HCT116 (cell line): Measurements from ENCODE around the gene HSPB8. TPM values are rescaled to one million over a fixed set of nuclear protein-coding genes. Genes with fewer than 3 reads are reported as not detected.

Experiments
- ATAC-seq: fragments of 200-7000 bp; cut with Tn5 transposase; 2 replicates; pipeline ENCODE4 v1.9.1; 2020; ENCODE audit warnings: mild to moderate bottlenecking, moderate library complexity
- BruUV-seq: library from RNA; stranded (reverse); fragments of 400-500 nt; replicated peaks from 2 replicates; lab custom pipeline; 2021; lab: Mats Ljungman, UMichigan
- CTCF ChIA-PET: fragments of 300-600 bp; sonication (Branson Sonifier 250); formaldehyde crosslinking; loops from one replicate; lab custom pipeline; 2021; ENCODE audit warnings: antibody characterized with exemption; lab: Charles Lee
- POLR2A ChIA-PET: fragments of 300-600, 350-600 bp; sonication (Branson Sonifier 250); formaldehyde crosslinking; loops from one replicate; lab custom pipeline; 2021; ENCODE audit warnings: antibody characterized with exemption; lab: Charles Lee
- RAD21 ChIA-PET, 2 experiments: fragments of 300-600 bp; sonication (Branson Sonifier 250); formaldehyde crosslinking; loops; one replicate each; lab custom pipeline; 2023; ENCODE audit warnings: low total read pairs in 2 of 2; ENCODE audit not compliant: uncharacterized antibody in 2 of 2, unreplicated experiment in 2 of 2, low non-redundant PET in 1 of 2; lab: Charles Lee
- DNase-seq: peaks from one replicate; pipeline ENCODE4 v3.0.0-alpha.2; 2010; ENCODE audit warnings: low read depth, low spot score
- H2AFZ ChIP-seq: fragments of 200-600 bp; shearing (Covaris generic), sonication (generic); 2 replicates; pipeline ENCODE4 v1.6.1; 2017; ENCODE audit warnings: low read depth, mixed run types, mixed read lengths, antibody characterized with exemption, low read length; ENCODE audit not compliant: poor library complexity, severe bottlenecking
- H3K27ac ChIP-seq: 2 replicates; pipeline ENCODE4 v1.5.1; 2012; ENCODE audit warnings: low read depth, low read length
- H3K27me3 ChIP-seq: fragments of 200-600 bp; sonication (generic); 2 replicates; pipeline ENCODE4 v1.6.1; 2016; ENCODE audit warnings: mixed run types, low read length, mixed read lengths; ENCODE audit not compliant: insufficient read depth
- H3K36me3 ChIP-seq, 2 experiments: fragments of 200-500 bp in 1 of 2; fragments of 200-600 bp in 1 of 2; sonication (Bioruptor generic) in 1 of 2; sonication (generic) in 1 of 2; 2 replicates each; pipeline versions ENCODE4 v1.5.1 to v1.6.1; 2014 to 2016; ENCODE audit warnings: low read length in 2 of 2, inconsistent platforms in 1 of 2, mixed read lengths in 1 of 2, mixed run types in 1 of 2; ENCODE audit not compliant: insufficient read depth in 2 of 2, control insufficient read depth in 1 of 2
- H3K4me1 ChIP-seq, 2 experiments: fragments of 200-600 bp in 1 of 2; sonication (generic) in 1 of 2; 2 replicates each; pipeline versions ENCODE4 v1.5.1 to v1.6.1; 2012 to 2017; ENCODE audit warnings: low read length in 2 of 2, inconsistent platforms in 1 of 2, mild to moderate bottlenecking in 1 of 2, mixed read lengths in 1 of 2, mixed run types in 1 of 2, moderate library complexity in 1 of 2; ENCODE audit not compliant: insufficient read depth in 2 of 2, control insufficient read depth in 1 of 2
- H3K4me2 ChIP-seq: fragments of 200-600 bp; sonication (generic); 2 replicates; pipeline ENCODE4 v1.6.1; 2017; ENCODE audit warnings: mixed run types, low read length, mixed read lengths
- H3K4me3 ChIP-seq, 2 experiments: fragments of 200-600 bp in 1 of 2; sonication (generic) in 1 of 2; replicated peaks in 1 of 2; 2 replicates each; pipeline ENCODE4 v1.5.1; 2011 to 2016; ENCODE audit warnings: low read length in 2 of 2, control low read depth in 1 of 2, low read depth in 1 of 2, mild to moderate bottlenecking in 1 of 2, mixed read lengths in 1 of 2, mixed run types in 1 of 2
- H3K79me2 ChIP-seq: fragments of 200-600 bp; sonication (generic); 2 replicates; pipeline ENCODE4 v1.6.1; 2017; ENCODE audit warnings: mild to moderate bottlenecking, mixed run types, low read length, moderate library complexity, mixed read lengths; ENCODE audit not compliant: insufficient read depth
- H3K9ac ChIP-seq: fragments of 200-600 bp; sonication (generic); 2 replicates; pipeline ENCODE4 v1.6.1; 2016; ENCODE audit warnings: low read length, mixed read lengths
- H3K9me2 ChIP-seq: fragments of 200-600 bp; sonication (generic), shearing (Covaris generic); 2 replicates; pipeline ENCODE4 v1.6.1; 2017; ENCODE audit warnings: mixed run types, mild to moderate bottlenecking, moderate library complexity; ENCODE audit not compliant: insufficient read depth
- H3K9me3 ChIP-seq, 2 experiments: fragments of 200-500 bp in 1 of 2; fragments of 200-600 bp in 1 of 2; sonication (Bioruptor generic) in 1 of 2; sonication (generic) in 1 of 2; 2 replicates each; pipeline ENCODE4 v1.6.1; 2014 to 2017; ENCODE audit warnings: low read length in 2 of 2, mixed read lengths in 2 of 2, inconsistent platforms in 1 of 2, low read depth in 1 of 2, mild to moderate bottlenecking in 1 of 2, mixed run types in 1 of 2, moderate library complexity in 1 of 2; ENCODE audit not compliant: control insufficient read depth in 1 of 2, insufficient read depth in 1 of 2
- H4K20me1 ChIP-seq: fragments of 200-600 bp; sonication (generic), shearing (Covaris generic); 2 replicates; pipeline ENCODE4 v1.6.1; 2017; ENCODE audit warnings: mixed run types, mild to moderate bottlenecking, moderate library complexity; ENCODE audit not compliant: insufficient read depth
- SRF ChIP-seq: IDR thresholded peaks from 2 replicates; pipeline ENCODE4 v1.6.1; 2012; ENCODE audit warnings: low read depth
- ZNF274 ChIP-seq: fragments of 200-500 bp; sonication (Bioruptor generic); IDR thresholded peaks from 2 replicates; pipeline ENCODE4 v1.6.1; 2014; ENCODE audit warnings: mild to moderate bottlenecking, low read depth, low read length, inconsistent platforms
- intact Hi-C: fragments of 100-400 bp; cut with micrococcal nuclease; formaldehyde crosslinking; loops from 2 replicates; pipeline ENCODE4 v1.10.0; 2022
- total RNA-seq: library from RNA; stranded (reverse); gene quantifications from one replicate; pipeline ENCODE4 v1.2.1, GENCODE V29; 2021; ENCODE audit not compliant: unreplicated experiment
- TF ChIP-seq, protein P1 (sequence below), 3 experiments: fragments of 200-600 bp in 1 of 3; sonication (generic) in 1 of 3; IDR thresholded peaks in 2 of 3; conservative IDR thresholded peaks in 1 of 3; 2 replicates each; pipeline ENCODE4 v1.5.1; 2012 to 2017; ENCODE audit warnings: low read depth in 2 of 3, low read length in 2 of 3, antibody characterized with exemption in 1 of 3, borderline replicate concordance in 1 of 3, control low read depth in 1 of 3, mild to moderate bottlenecking in 1 of 3, mixed read lengths in 1 of 3, mixed run types in 1 of 3, moderate library complexity in 1 of 3; ENCODE audit not compliant: insufficient read depth in 1 of 3
- TF ChIP-seq, protein P2 (sequence below): IDR thresholded peaks from 2 replicates; pipeline ENCODE4 v1.6.1; 2012

HSPB8 gene
- total RNA-seq, 1 experiment from 2014 or later, result 3.5 TPM

DNA sequence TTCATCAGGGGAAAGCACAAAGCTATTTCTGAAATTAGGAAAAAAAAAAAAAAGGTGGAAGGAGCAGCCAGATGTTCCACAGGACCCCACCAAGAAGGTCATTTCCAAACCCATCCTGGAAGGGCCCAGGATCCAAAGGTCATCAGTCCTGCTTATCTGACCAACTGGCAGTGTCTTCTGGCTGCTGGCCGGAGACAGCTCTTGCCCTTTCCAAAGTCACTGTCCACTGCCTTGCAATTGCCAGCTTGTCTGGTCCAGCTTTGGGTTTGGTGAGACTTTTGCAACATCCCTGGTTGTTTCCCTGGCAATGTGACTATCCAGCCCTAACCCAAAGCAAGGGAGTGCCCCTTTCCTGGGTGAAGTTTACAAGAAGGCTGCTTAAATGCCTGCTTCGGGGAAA lies 18.9 kb upstream of the HSPB8 start:
- Histone ChIP-seq H3K9me3 (no peaks in the 10 kb centered on the region), H3K4me3 (no peak overlapping the region), H3K27me3 (peaks cover 25% of the 10 kb centered on the region), H3K79me2 (no peaks in the 10 kb centered on the region), H3K27ac (no peak overlapping the region), H3K4me1 (peaks cover 0 to 2% of the 10 kb centered on the region in 2 experiments; a peak in 2 of 4 replicates), H3K9ac (no peak overlapping the region), H3K4me2 (no peak overlapping the region), H4K20me1 (no peaks in the 10 kb centered on the region), H3K36me3 (no peaks in the 10 kb centered on the region), H3K9me2 (no peaks in the 10 kb centered on the region), H2AFZ (no peak overlapping the region)
- ATAC-seq (no peak), DNase-seq (no peak)
- CTCF ChIA-PET, result no interaction called here
- no TSS peak for BruUV-seq
- POLR2A ChIA-PET, result no interaction called here
- no peak for TF ChIP-seq SRF
- TF ChIP-seq, protein P1, sequence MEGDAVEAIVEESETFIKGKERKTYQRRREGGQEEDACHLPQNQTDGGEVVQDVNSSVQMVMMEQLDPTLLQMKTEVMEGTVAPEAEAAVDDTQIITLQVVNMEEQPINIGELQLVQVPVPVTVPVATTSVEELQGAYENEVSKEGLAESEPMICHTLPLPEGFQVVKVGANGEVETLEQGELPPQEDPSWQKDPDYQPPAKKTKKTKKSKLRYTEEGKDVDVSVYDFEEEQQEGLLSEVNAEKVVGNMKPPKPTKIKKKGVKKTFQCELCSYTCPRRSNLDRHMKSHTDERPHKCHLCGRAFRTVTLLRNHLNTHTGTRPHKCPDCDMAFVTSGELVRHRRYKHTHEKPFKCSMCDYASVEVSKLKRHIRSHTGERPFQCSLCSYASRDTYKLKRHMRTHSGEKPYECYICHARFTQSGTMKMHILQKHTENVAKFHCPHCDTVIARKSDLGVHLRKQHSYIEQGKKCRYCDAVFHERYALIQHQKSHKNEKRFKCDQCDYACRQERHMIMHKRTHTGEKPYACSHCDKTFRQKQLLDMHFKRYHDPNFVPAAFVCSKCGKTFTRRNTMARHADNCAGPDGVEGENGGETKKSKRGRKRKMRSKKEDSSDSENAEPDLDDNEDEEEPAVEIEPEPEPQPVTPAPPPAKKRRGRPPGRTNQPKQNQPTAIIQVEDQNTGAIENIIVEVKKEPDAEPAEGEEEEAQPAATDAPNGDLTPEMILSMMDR (IDR thresholded peaks at IDR 0.05 in 2 of 3, conservative IDR thresholded peaks at IDR 0.05 in 1 of 3; ENCODE audit: borderline replicate concordance in 1 of 3, insufficient read depth in 1 of 3, low read depth in 2 of 3, low read length in 2 of 3), result no peak
- TF ChIP-seq, protein P2, sequence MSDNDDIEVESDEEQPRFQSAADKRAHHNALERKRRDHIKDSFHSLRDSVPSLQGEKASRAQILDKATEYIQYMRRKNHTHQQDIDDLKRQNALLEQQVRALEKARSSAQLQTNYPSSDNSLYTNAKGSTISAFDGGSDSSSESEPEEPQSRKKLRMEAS, result no peak
- intact Hi-C loops, result no loop called here
- RAD21 ChIA-PET, result no interaction called here

DNA sequence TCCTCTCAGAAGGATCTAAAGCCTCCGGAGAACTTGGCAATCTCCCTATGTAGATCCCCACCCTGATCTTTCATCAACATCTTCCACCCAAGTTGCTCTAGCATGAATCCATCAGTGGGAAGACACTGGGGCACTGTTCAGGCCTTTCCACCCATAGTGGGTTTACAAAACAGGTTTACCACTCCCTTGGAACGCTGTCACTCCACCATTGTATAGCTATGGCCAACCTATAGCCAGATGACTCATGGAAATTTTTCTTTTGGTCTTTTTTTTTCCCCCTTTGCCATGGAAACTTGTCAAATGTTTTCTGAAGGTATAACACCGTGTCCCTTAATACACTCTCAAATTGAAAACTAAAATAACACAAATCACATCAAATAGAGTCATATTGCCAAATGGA lies 10.8 kb upstream of the HSPB8 start:
- Histone ChIP-seq H3K79me2 (no peaks in the 10 kb centered on the region), H3K27ac (no peak overlapping the region)
- ChIA-PET RAD21 (no interaction called here), POLR2A (no interaction called here)
- BruUV-seq, result no TSS peak
- TF ChIP-seq ZNF274, result no peak
- TF ChIP-seq, all 23 proteins: peak for 0
- no peaks in the 10 kb centered on the region for H3K9me2 ChIP-seq
- no peak overlapping the region for H2AFZ ChIP-seq
- intact Hi-C loops, result no loop called here
- no peak for DNase-seq
- no peak overlapping the region for H3K4me2 ChIP-seq
- no peak for ATAC-seq
- H4K20me1 ChIP-seq, result no peaks in the 10 kb centered on the region
- peaks cover 10% of the 10 kb centered on the region for H3K27me3 ChIP-seq
- H3K9ac ChIP-seq, result no peak overlapping the region
- CTCF ChIA-PET, result no interaction called here
- H3K4me1 ChIP-seq, result peaks cover 5 to 6% of the 10 kb centered on the region in 2 experiments; a peak in 2 of 4 replicates
- H3K9me3 ChIP-seq, result no peaks in the 10 kb centered on the region
- H3K4me3 ChIP-seq, result no peak overlapping the region
- H3K36me3 ChIP-seq, result no peaks in the 10 kb centered on the region
